Peyer's patch (tissue), 4 donors: ENCODE data around the gene ZNF516.
A peak's percentile ranks its signal among the peaks of the same experiment; 100 is the strongest.

Experiments
- CTCF ChIP-seq, 6 experiments: fragments of 450-650 bp in 4 of 6; fragments of 200-600 bp in 2 of 6; sonication (generic) in 1 of 6; IDR thresholded peaks; one replicate each; pipeline ENCODE4 v1.5.1; 2017 to 2019; ENCODE audit warnings: antibody characterized with exemption in 6 of 6, mild to moderate bottlenecking in 3 of 6, moderate library complexity in 1 of 6
- POLR2A ChIP-seq, 2 donors: fragments of 450-650 bp; IDR thresholded peaks; one replicate each; pipeline ENCODE4 v1.5.1; 2017; ENCODE audit warnings: antibody characterized with exemption in 2 of 2, mild to moderate bottlenecking in 2 of 2, moderate library complexity in 2 of 2

- TF ChIP-seq CTCF (IDR thresholded peaks at IDR 0.05): peak; percentile 37 to 85 (median 78)
- no peak for TF ChIP-seq POLR2A (IDR thresholded peaks at IDR 0.05)
Observed at GRCh38 chr18:76349067-76349715, 145.9 kb downstream of the ZNF516 start.
